ENCODE results near the gene SLX1A. TPM values are rescaled to one million over a fixed set of nuclear protein-coding genes. Genes with fewer than 3 reads are reported as not detected.
"Not testable (repeated sequence)": the region's sequence is repeated elsewhere in the genome, so short reads cannot be mapped to it uniquely, and the experiment has no call there.

The SLX1A gene
- total RNA-seq, 4 donors from 2014 or later = 22.1 to 68.1 (median 45.3) TPM

DNA sequence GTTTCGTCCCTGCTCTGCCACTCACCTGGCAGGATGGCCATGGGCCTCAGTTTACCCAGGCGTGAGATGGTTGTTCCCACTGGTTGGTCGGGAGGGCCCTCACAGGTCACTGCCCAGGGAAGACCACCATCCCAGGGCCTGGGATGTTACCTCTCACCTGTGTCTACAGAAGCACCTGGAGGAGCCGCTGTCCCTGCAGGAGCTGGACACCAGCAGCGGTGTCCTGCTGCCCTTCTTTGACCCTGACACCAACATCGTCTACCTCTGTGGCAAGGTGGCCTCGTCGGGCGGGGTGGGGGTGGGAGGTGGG is 6.2 kb upstream of the SLX1A start:
- no peak overlapping the region for H3K4me3 ChIP-seq (ENCODE audit: low read depth, poor library complexity, severe bottlenecking)
- DNase-seq (ENCODE audit: low spot score in 2 of 2) = no peak
- TF ChIP-seq POLR2A (IDR thresholded peaks at IDR 0.05) (no peak), CTCF (IDR thresholded peaks at IDR 0.05) (no peak)
- 76 to 81% methylated on average over 4 to 5 of the region's 9 CpGs for WGBS, 2 donors
- intact Hi-C loops (cut with DNase I; ENCODE audit: low total_unique reads) = no loop called here

GRCh38 chr16:30187971-30188561 is 5.6 kb upstream of the SLX1A start:
- WGBS, 2 donors = 89 to 90% methylated on average over 19 to 20 of the region's 23 CpGs
- no peak for TF ChIP-seq CTCF (IDR thresholded peaks at IDR 0.05)
- TF ChIP-seq POLR2A (IDR thresholded peaks at IDR 0.05) = no peak
- intact Hi-C loops (cut with DNase I; ENCODE audit: low total_unique reads) = no loop called here
- no peak for DNase-seq (ENCODE audit: low spot score in 2 of 2)
- H3K4me3 ChIP-seq (ENCODE audit: low read depth, poor library complexity, severe bottlenecking) = no peak overlapping the region

GRCh38 chr16:30191158-30191557 is 2.5 kb upstream of the SLX1A start:
- peak in 1 of 2 donors; percentile 10 for DNase-seq (ENCODE audit: low spot score in 2 of 2)
- intact Hi-C loops (cut with DNase I; ENCODE audit: low total_unique reads); H3K4me3 ChIP-seq (ENCODE audit: low read depth, poor library complexity, severe bottlenecking): not testable (repeated sequence)
- WGBS, 2 donors = 92 to 94% methylated on average over 6 of the region's 12 CpGs

- DNase-seq (ENCODE audit: low spot score in 2 of 2); intact Hi-C loops (cut with DNase I; ENCODE audit: low total_unique reads); H3K4me3 ChIP-seq (ENCODE audit: low read depth, poor library complexity, severe bottlenecking): not testable (repeated sequence)
- no CpG with 5 or more reads among the region's 21 CpGs for whole genome bisulfite sequencing, 2 donors
Observed at GRCh38 chr16:30193098-30193497, 577 bp upstream of the SLX1A start.

- peak; percentile 11 to 82 for DNase-seq (ENCODE audit: low spot score in 2 of 2)
- intact Hi-C loops (cut with DNase I; ENCODE audit: low total_unique reads); H3K4me3 ChIP-seq (ENCODE audit: low read depth, poor library complexity, severe bottlenecking): not testable (repeated sequence)
- 0% methylated on average over 6 of the region's 60 CpGs; no CpG with 5 or more reads in 1 of the 2 donors for WGBS, 2 donors
Observed at GRCh38 chr16:30194172-30194925, 674 bp downstream of the SLX1A start.

GRCh38 chr16:30197001-30197400 is 3.3 kb downstream of the SLX1A start:
- peak in 1 of 2 donors; percentile 42 for DNase-seq (ENCODE audit: low spot score in 2 of 2)
- H3K4me3 ChIP-seq (ENCODE audit: low read depth, poor library complexity, severe bottlenecking); intact Hi-C loops (cut with DNase I; ENCODE audit: low total_unique reads): not testable (repeated sequence)
- WGBS, 2 donors = 50% methylated on average over 1 of the region's 2 CpGs; no CpG with 5 or more reads in 1 of the 2 donors

DNA sequence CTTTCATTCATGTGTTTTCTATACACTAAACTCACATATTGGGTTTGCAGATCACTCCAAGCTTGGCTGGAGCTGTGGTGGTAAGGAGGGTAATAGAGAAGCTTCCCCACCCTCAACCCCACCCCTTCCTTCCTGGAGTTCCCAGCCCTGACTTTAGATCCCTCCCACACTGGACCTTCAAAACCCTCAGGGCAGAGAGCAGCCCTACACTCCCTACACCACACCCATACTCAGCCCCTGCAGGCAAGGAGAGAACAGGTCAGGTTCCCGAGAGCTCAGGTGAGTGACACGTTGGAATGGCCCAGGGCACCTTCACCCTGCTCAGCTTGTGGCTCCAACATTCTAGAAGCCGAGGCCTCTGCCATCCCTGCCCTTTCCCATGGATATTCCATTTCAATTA is 5.4 kb downstream of the SLX1A start, which contains the start of gene SULT1A3:
SULT1A3 (plus strand) TSS at position 207 of the 400 bp plus-strand sequence. CDS start 1,474 bp downstream, outside the sequence.
- DNase-seq (ENCODE audit: low spot score in 2 of 2); intact Hi-C loops (cut with DNase I; ENCODE audit: low total_unique reads); H3K4me3 ChIP-seq (ENCODE audit: low read depth, poor library complexity, severe bottlenecking): not testable (repeated sequence)
- no CpG with 5 or more reads among the region's 3 CpGs for WGBS, 2 donors

GRCh38 chr16:30199608-30200343 is 6.1 kb downstream of the SLX1A start:
- WGBS, 2 donors = no CpG with 5 or more reads among the region's 15 CpGs
- H3K4me3 ChIP-seq (ENCODE audit: low read depth, poor library complexity, severe bottlenecking); intact Hi-C loops (cut with DNase I; ENCODE audit: low total_unique reads); DNase-seq (ENCODE audit: low spot score in 2 of 2): not testable (repeated sequence)

- 0% methylated on average over 6 of the region's 52 CpGs; no CpG with 5 or more reads in 1 of the 2 donors for WGBS, 2 donors
- intact Hi-C loops (cut with DNase I; ENCODE audit: low total_unique reads); H3K4me3 ChIP-seq (ENCODE audit: low read depth, poor library complexity, severe bottlenecking): not testable (repeated sequence)
- DNase-seq (ENCODE audit: low spot score in 2 of 2) = peak in 1 of 2 donors; percentile 85
Observed at GRCh38 chr16:30205541-30206236, 12.0 kb downstream of the SLX1A start.

GRCh38 chr16:30206252-30206651 is 12.6 kb downstream of the SLX1A start:
- intact Hi-C loops (cut with DNase I; ENCODE audit: low total_unique reads); DNase-seq (ENCODE audit: low spot score in 2 of 2); H3K4me3 ChIP-seq (ENCODE audit: low read depth, poor library complexity, severe bottlenecking): not testable (repeated sequence)
- WGBS, 2 donors = no CpG with 5 or more reads among the region's 33 CpGs

- DNase-seq (ENCODE audit: low spot score in 2 of 2) = peak; percentile 12 to 59
Observed at GRCh38 chr16:30207063-30207704, 13.5 kb downstream of the SLX1A start.

GRCh38 chr16:30209032-30209431 is 15.4 kb downstream of the SLX1A start:
- DNase-seq (ENCODE audit: low spot score in 2 of 2) = peak in 1 of 2 donors; percentile 89
- intact Hi-C loops (cut with DNase I; ENCODE audit: low total_unique reads); H3K4me3 ChIP-seq (ENCODE audit: low read depth, poor library complexity, severe bottlenecking): not testable (repeated sequence)
- 16% methylated on average over 4 of the region's 6 CpGs; no CpG with 5 or more reads in 1 of the 2 donors for WGBS, 2 donors

More at GRCh38 chr16:30207063-30207704, 13.5 kb downstream of the SLX1A start:
- intact Hi-C loops (cut with DNase I; ENCODE audit: low total_unique reads); H3K4me3 ChIP-seq (ENCODE audit: low read depth, poor library complexity, severe bottlenecking): not testable (repeated sequence)
- WGBS, 2 donors = no CpG with 5 or more reads among the region's 9 CpGs
